SK-N-SH (cell line): Measurements from ENCODE around the gene MLIP.

Experiments
- CTCF ChIP-seq: fragments of 200-600 bp; sonication (generic); IDR thresholded peaks from 2 replicates; pipeline ENCODE4 v1.6.1; 2017; ENCODE audit warnings: antibody characterized with exemption, mild to moderate bottlenecking, moderate library complexity
- EZH2phosphoT487 ChIP-seq: fragments of 200-600 bp; sonication (generic); IDR thresholded peaks from 2 replicates; pipeline ENCODE4 v1.6.1; 2017; ENCODE audit warnings: low read depth, mixed run types, mild to moderate bottlenecking, antibody characterized with exemption, moderate library complexity, borderline replicate concordance
- FOXM1 ChIP-seq: IDR thresholded peaks from 2 replicates; pipeline ENCODE4 v1.4.0; 2012; ENCODE audit warnings: low read depth, mild to moderate bottlenecking
- GABPA ChIP-seq: IDR thresholded peaks from 2 replicates; pipeline ENCODE4 v1.4.0; 2012; ENCODE audit warnings: low read depth, mild to moderate bottlenecking
- JUND ChIP-seq: IDR thresholded peaks from 2 replicates; pipeline ENCODE4 v1.4.0; 2012
- MAX ChIP-seq: IDR thresholded peaks from 2 replicates; pipeline ENCODE4 v1.4.0; 2012; ENCODE audit warnings: low read depth
- NFIC ChIP-seq: IDR thresholded peaks from 2 replicates; pipeline ENCODE4 v1.4.0; 2012; ENCODE audit warnings: borderline replicate concordance
- POLR2AphosphoS5 ChIP-seq: IDR thresholded peaks from 2 replicates; pipeline ENCODE4 v1.6.1; 2012; ENCODE audit warnings: low read depth, low read length
- RAD21 ChIP-seq: IDR thresholded peaks from 2 replicates; pipeline ENCODE4 v1.6.1; 2012; ENCODE audit warnings: mild to moderate bottlenecking, low read length
- RCOR1 ChIP-seq: fragments of 150-350 bp; IDR thresholded peaks from 2 replicates; pipeline ENCODE4 v1.6.1; 2017; ENCODE audit warnings: antibody characterized with exemption, low read length
- RFX5 ChIP-seq: IDR thresholded peaks from 2 replicates; pipeline ENCODE4 v1.6.1; 2012; ENCODE audit warnings: mild to moderate bottlenecking, improper control_type of control experiment, low read length
- RXRA ChIP-seq: IDR thresholded peaks from 2 replicates; pipeline ENCODE4 v1.4.0; 2012; ENCODE audit warnings: low read depth, mild to moderate bottlenecking, borderline replicate concordance
- SIN3A ChIP-seq: IDR thresholded peaks from 2 replicates; pipeline ENCODE4 v1.6.1; 2012; ENCODE audit warnings: low read depth, mild to moderate bottlenecking, low read length, moderate library complexity, borderline replicate concordance
- TCF12 ChIP-seq: IDR thresholded peaks from 2 replicates; pipeline ENCODE4 v1.4.0; 2012

- no peak for TF ChIP-seq POLR2AphosphoS5
- no peak for TF ChIP-seq GABPA
- TF ChIP-seq MAX = no peak
- TF ChIP-seq EZH2phosphoT487 = no peak
- TF ChIP-seq RCOR1 = no peak
- no peak for TF ChIP-seq RAD21
- TF ChIP-seq NFIC = no peak
- TF ChIP-seq CTCF = no peak
- TF ChIP-seq RXRA = no peak
- no peak for TF ChIP-seq RFX5
- TF ChIP-seq FOXM1 = no peak
- TF ChIP-seq JUND = no peak
- TF ChIP-seq SIN3A = no peak
- no peak for TF ChIP-seq TCF12
Measured at GRCh38 chr6:54100411-54101006, 10.7 kb upstream of the MLIP start.
